ENCODE measurements around the gene HIVEP3. TPM values are rescaled to one million over a fixed set of nuclear protein-coding genes. Genes with fewer than 3 reads are reported as not detected.

HIVEP3 gene
- total and polyA plus RNA-seq, 2 of the 13 experiments (the other 11 are each of a cell fraction or from before 2014, with no cell fraction given): 0.05 TPM; not detected in 1

GRCh38 chr1:41573194-41573593, 345.5 kb downstream of the HIVEP3 start:
- intact Hi-C loops (cut with micrococcal nuclease; ENCODE audit: unreplicated experiment) (no loop called here), in situ Hi-C loops (cut with HindIII; ENCODE audit: extremely low pct_ligation_motif_present, low pct_unique_long_range_greater_than_20kb) (no loop called here)
- peaks cover 0 to 9% of the 10 kb centered on the region in 2 experiments; a peak in 1 of 5 replicates for H3K27me3 ChIP-seq (ENCODE audit: control insufficient read depth in 1 of 2, insufficient read depth in 2 of 2, low read length in 2 of 2)
- ChIA-PET POLR2A (no interaction called here), CTCF (ENCODE audit: low intra/inter-chr PET ratio, low total read pairs) (no interaction called here)
- no peaks in the 10 kb centered on the region for H3K79me2 ChIP-seq (ENCODE audit: insufficient read depth, low read length)
- no peak for ATAC-seq
- DNase-seq (ENCODE audit: low spot score): no peak
- no TSS peak for BruUV-seq (replicated peaks)
- no peak overlapping the region for H3K4me3 ChIP-seq (replicated peaks in 1 of 3; ENCODE audit: insufficient read depth in 1 of 3, low read depth in 2 of 3, low read length in 3 of 3)
- no peak for TF ChIP-seq CEBPB (IDR thresholded peaks at IDR 0.05; ENCODE audit: borderline replicate concordance, low read depth, low read length)
- TF ChIP-seq KDM5B (CRISPR knock-in tag; IDR thresholded peaks at IDR 0.05; ENCODE audit: borderline replicate concordance): no peak
- no peak for TF ChIP-seq KMT2A (CRISPR knock-in tag; IDR thresholded peaks at IDR 0.05)
- TF ChIP-seq ZFP36L2 (CRISPR knock-in tag; IDR thresholded peaks at IDR 0.05): no peak
- no peak for TF ChIP-seq ZNF275 (CRISPR knock-in tag; IDR thresholded peaks at IDR 0.05; ENCODE audit: borderline replicate concordance)
- no peak for TF ChIP-seq ZKSCAN8 (CRISPR knock-in tag; IDR thresholded peaks at IDR 0.05; ENCODE audit: borderline replicate concordance)
- TF ChIP-seq TAF15 (IDR thresholded peaks at IDR 0.05; ENCODE audit: low read depth, low read length, poor library complexity, severe bottlenecking): no peak
- no peak for TF ChIP-seq TEF (CRISPR knock-in tag; IDR thresholded peaks at IDR 0.05)
- TF ChIP-seq CSRNP1 (CRISPR knock-in tag; IDR thresholded peaks at IDR 0.05): no peak
- no peak for TF ChIP-seq KDM5A (IDR thresholded peaks at IDR 0.05; ENCODE audit: borderline replicate concordance, low read length)
- no peak for TF ChIP-seq ADNP (CRISPR knock-in tag; IDR thresholded peaks at IDR 0.05)
- no peak for TF ChIP-seq ZNF746 (CRISPR knock-in tag; IDR thresholded peaks at IDR 0.05)
- no peak for TF ChIP-seq ETS1 (CRISPR knock-in tag; IDR thresholded peaks at IDR 0.05)
- no peak for TF ChIP-seq ZNF207 (IDR thresholded peaks at IDR 0.05; ENCODE audit: borderline replicate concordance)
- TF ChIP-seq HES4 (CRISPR knock-in tag; IDR thresholded peaks at IDR 0.05; ENCODE audit: borderline replicate concordance): no peak
- no peak for TF ChIP-seq ZNF276 (CRISPR knock-in tag; IDR thresholded peaks at IDR 0.05; ENCODE audit: low read depth)
- FAIRE-seq: no peak
- H3K36me3 ChIP-seq (replicated peaks in 1 of 2; ENCODE audit: control insufficient read depth in 1 of 2, insufficient read depth in 2 of 2, low read length in 2 of 2): no peaks in the 10 kb centered on the region
- no peaks in the 10 kb centered on the region for H4K20me1 ChIP-seq (ENCODE audit: insufficient read depth, low read length)
- H3K9me3 ChIP-seq (ENCODE audit: low read length): no peaks in the 10 kb centered on the region
- H3K4me2 ChIP-seq (ENCODE audit: low read depth, low read length): no peak overlapping the region
- H2AFZ ChIP-seq (ENCODE audit: low read length): no peak overlapping the region
- no peak overlapping the region for H3K27ac ChIP-seq (ENCODE audit: extremely low read length, insufficient read depth, low read length)
- WGBS (ENCODE audit: low lambda C conversion rate): 0% methylated on average over 3 of the region's 3 CpGs
- no peaks in the 10 kb centered on the region for H3K4me1 ChIP-seq (ENCODE audit: insufficient read depth, low read length)
- H3K9ac ChIP-seq (ENCODE audit: insufficient read depth, low read depth, low read length): no peak overlapping the region

Measured in HepG2 (cell line).